ENCODE measurements around the gene IL37.
"Not testable (repeated sequence)": the region's sequence is repeated elsewhere in the genome, so short reads cannot be mapped to it uniquely, and the experiment has no call there.

IL37 gene

GRCh38 chr2:112889976-112890375, 21.0 kb upstream of the IL37 start:
- DNase-seq (ENCODE audit: low read depth), result no peak

GRCh38 chr2:112891385-112891831, 19.6 kb upstream of the IL37 start:
- DNase-seq (ENCODE audit: low read depth), result no peak

DNA sequence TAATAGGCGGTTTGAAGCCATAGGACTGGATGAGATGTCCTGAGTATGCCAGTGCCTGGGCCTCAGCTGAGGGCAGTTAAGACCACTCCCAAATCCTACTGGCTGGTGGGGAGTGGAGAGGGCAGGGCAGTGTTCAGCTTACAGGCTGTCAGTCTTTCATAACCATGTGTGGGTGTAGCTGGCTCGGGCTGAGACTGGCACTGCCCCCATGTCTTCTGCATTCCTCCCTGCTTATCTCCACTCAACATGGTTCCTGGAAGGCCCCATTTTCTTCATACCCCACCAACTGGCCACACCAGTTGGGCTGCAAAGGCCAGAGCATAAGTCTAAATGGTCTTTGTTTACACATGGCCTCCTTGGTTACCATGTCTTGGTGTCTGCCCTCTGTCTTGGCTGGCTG, 17.2 kb upstream of the IL37 start:
- no peak for DNase-seq (ENCODE audit: low read depth)

GRCh38 chr2:112896909-112897623, 13.9 kb upstream of the IL37 start:
- DNase-seq (ENCODE audit: low read depth), result no peak

GRCh38 chr2:112897624-112897978, 13.4 kb upstream of the IL37 start:
- no peak for DNase-seq (ENCODE audit: low read depth)

- DNase-seq (ENCODE audit: low read depth), result not testable (repeated sequence)
Observed at GRCh38 chr2:112901431-112902065, 9.4 kb upstream of the IL37 start.

GRCh38 chr2:112902816-112903215, 8.1 kb upstream of the IL37 start:
- DNase-seq (ENCODE audit: low read depth), result no peak

GRCh38 chr2:112904883-112905282, 6.1 kb upstream of the IL37 start:
- DNase-seq (ENCODE audit: low read depth), result no peak

DNA sequence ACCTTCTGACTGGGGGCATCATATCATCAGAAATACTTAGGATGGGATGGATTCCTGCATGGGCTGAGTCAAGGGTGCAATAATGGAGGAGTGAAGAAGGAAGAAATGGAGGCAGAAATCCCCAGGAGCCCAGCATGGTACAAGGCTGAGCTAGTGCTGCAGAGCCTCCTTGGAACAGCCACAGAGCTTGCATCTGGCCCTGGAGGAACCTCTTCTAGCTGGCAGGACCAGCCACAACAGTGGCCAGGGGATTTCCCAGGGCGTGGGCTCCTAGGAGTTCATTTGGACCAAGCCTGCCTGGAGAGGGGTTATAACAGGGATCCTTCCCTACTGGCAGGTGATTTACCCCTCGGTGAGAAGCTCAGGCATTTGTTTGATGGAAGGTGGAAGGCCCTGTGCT, 4.7 kb upstream of the IL37 start:
- DNase-seq (ENCODE audit: low read depth), result no peak

DNA sequence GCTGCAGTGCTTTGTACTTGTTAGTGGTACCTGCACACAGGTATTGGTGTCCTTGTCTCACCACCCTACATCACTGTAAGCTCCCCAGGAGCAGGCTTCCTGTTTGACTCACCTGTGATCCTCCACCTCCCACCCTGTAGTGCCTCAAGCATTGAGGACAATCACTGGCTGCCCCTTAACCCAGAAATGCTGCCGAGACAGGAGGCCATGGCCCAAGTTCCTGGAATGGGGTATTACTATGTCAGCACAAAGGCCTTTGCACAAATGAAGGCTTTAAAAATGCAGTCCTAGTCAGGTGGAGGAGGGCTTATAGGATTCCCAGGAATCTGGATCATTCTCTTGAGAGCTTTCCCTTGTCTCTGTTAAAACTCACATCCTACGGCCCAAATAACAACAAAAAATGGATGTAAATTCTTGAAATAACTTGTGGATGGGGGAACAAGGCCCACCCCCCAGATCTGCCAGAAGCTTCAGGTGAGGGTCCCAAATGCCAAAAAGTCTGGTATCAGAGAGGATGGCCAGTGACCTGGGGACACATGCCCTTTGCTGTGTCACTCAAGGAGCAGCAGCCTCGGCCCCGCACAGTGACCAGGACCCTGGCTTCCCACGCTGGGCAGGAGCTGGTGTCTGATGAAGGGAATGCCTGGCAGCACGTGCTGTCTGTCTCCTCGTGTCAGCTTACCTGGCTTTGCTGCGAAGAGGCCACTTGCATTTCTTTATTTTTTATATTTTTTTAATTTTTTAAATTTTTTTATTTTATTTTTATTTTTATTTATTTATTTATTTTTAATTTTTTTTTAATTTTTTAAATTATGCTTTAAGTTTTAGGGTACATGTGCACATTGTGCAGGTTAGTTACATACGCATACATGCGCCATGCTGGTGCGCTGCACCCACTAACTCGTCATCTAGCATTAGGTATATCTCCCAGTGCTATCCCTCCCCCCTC, 3.7 kb upstream of the IL37 start:
- DNase-seq (ENCODE audit: low read depth), result no peak

DNA sequence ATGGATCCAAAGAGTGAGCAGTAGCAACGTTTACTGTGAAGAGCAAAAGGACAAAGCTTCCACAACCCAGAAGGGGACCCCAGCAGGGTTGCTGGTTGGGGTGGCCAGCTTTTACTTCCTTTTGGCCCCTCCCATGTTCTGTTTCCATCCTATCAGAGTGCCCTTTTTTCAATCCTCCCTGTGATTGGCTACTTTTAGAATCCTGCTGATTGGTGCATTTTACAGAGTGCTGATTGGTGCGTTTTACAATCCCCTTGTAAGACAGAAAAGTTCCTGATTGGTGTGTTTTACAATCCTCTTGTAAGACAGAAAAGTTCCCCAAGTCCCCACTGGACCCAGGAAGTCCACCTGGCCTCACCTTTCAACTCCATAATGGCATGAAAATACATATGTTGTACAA, 2.4 kb upstream of the IL37 start:
- not testable (repeated sequence) for DNase-seq (ENCODE audit: low read depth)

DNA sequence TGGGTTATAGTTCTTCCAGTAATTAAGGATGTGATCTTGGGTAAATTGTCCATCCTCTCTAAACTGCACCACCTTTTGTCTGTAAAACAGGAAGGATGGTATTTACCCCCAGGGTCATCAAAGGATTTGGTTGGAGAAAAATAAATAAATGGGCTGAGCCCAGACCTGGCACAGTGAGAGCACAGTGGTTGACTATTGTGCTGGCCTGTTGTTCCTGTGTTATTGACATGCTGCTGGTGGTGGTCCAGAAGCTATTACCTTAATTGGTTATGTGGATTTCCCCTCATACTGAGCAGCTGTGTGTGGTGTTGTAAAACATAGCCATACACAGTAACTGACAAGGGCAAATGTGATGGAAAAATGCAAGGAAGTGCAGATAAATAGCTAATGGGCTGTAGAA, 746 bp upstream of the IL37 start:
- no peak for DNase-seq (ENCODE audit: low read depth)

- DNase-seq (ENCODE audit: low read depth), result no peak
Observed at GRCh38 chr2:112912403-112912802, 1.4 kb downstream of the IL37 start.

DNA sequence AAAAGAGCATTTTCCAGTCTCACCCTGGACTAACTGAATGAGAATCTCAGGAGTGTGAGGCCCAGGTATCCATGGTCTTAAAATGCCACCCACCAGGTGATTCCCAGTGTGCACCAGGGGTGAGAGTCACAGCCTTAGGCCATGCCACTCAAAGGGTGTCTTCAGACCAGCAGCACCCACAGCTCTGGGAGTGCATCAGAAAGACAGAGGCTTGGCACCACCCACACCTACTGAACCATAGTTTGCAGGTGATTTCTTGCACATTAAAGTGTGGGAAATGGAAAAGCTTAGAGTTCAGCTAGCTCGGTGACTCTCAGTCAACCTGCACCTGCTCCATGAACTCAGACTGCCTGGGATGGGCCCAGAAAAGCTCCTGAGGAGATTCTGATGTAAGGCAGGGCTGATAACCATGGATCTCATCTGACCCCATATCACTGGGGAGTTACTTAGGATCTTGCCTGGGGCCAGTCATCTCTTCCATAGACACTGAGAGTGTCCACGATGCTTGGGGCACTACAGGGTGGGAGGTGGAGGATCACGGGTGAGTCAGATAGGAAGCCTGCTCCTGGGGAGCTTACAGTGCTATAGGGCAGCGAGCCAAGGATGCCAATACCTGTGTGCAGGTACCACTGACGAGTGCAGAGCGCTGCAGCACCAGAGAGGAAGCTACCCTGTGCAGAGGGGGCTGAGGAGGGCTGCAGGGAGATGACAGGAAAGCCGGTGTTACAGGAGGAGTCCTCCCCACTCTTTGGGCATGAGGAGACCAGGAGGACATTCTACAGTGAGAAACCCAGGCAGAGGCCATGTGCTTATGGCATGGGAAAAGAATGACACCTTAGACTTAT, 4.6 kb downstream of the IL37 start:
- DNase-seq (ENCODE audit: low read depth), result no peak

- no peak for DNase-seq (ENCODE audit: low read depth)
Observed at GRCh38 chr2:112916145-112916571, 5.2 kb downstream of the IL37 start.

DNA sequence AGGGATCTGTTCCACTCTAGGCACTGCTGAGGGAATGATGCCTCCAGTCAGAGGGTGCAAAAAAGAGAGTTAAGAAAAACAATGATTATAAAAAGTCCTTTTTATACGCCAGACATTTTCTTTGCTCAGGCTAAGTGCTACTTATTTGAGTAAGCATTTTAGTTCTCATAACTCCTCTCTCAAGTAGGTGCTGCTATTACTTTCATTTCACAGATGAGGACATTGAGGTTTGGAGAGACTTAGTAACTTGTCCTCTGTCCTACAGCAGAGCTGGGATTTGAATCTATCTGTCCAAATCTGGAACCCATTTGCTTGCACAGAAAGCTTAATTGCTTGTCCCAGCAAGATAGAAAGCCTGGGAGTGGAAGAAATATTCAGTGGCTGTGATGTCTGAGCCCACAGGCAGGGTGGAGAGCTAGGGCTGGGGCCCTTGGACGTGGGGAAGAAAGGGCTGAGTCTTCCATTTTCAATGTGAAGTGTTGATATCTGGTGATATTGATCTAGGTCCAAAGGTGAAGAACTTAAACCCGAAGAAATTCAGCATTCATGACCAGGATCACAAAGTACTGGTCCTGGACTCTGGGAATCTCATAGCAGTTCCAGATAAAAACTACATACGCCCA, 5.8 kb downstream of the IL37 start:
- no peak for DNase-seq (ENCODE audit: low read depth)

- DNase-seq (ENCODE audit: low read depth), result no peak
Observed at GRCh38 chr2:112917856-112918255, 6.9 kb downstream of the IL37 start.

DNA sequence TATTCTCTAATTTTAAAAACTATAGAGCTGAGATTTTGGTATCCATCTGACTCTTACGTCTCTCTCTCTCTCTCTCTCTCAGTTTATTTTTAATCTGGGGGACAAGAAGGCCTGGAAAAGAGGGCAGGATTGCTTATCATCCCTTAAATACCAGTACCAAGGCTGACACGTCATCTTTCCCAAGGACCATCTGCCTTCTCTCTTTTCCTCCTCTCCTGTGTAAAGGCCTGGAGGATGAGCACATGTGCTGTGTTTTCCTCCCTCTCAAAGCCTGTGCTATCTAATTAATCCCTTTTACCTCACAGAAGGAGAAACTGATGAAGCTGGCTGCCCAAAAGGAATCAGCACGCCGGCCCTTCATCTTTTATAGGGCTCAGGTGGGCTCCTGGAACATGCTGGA, 7.3 kb downstream of the IL37 start:
- DNase-seq (ENCODE audit: low read depth), result no peak

DNA sequence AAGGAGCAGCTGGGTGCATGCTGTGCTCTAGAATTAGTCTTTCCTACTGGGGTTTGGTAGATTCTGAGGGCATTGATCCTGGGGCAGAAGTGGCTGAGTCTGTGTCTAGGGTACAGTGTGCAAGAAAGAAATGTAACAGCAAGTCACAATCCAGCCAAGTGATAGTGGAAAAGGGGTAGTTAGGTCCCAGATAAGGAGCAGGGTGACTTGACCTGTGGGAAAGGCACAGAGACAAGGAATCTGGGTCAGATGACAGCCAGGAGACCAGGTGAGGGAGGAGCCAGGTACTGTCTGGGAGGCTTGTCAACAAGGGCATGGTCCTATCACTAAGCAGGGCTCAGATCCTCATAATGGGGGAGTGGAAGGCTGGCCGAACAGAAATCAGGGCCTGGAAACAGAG, 8.1 kb downstream of the IL37 start:
- DNase-seq (ENCODE audit: low read depth), result no peak

GRCh38 chr2:112920923-112921532, 10.1 kb downstream of the IL37 start:
- no peak for DNase-seq (ENCODE audit: low read depth)

DNA sequence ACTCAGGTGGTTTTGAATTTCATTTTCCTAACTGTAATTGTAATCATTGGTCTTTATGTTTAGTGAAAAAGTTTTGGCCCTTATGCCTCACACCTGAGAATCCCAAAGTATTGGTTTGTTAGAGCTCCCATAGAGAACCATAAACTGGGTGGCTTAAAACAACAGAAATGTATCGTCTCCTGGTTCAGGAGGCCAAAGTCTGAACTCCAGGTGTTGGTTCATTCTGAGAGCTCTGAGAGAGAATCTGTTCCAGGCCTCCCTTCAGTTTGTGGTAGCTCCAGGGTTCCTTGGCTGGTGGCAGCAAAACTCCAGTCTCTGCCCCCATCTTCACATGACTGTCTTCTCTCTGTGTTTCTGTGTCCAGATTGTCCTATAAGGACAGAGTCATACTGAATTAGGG, 11.0 kb downstream of the IL37 start:
- no peak for DNase-seq (ENCODE audit: low read depth)
